ENCODE results near the gene XYLB.

The XYLB gene

DNA sequence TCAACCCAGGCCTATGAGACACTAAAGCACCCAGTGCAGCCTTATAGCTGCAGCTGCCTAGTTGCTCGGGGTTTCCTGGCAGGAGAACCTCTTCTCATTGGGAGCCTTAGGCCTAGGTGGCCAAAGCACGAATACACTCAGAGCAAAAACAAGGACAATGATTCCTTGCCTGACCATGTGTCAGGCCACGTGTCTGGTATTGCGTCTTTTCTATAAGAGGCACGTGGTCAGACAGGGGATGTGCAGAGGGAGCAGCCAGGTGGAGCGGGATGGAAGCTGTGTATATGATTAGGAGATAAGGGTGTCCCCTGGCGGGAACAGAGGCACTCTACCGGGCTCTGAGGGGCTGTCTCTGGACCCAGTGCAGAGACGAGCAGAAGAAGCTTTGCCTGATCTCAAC lies 38.1 kb upstream of the XYLB start:
- TF ChIP-seq, protein P1, sequence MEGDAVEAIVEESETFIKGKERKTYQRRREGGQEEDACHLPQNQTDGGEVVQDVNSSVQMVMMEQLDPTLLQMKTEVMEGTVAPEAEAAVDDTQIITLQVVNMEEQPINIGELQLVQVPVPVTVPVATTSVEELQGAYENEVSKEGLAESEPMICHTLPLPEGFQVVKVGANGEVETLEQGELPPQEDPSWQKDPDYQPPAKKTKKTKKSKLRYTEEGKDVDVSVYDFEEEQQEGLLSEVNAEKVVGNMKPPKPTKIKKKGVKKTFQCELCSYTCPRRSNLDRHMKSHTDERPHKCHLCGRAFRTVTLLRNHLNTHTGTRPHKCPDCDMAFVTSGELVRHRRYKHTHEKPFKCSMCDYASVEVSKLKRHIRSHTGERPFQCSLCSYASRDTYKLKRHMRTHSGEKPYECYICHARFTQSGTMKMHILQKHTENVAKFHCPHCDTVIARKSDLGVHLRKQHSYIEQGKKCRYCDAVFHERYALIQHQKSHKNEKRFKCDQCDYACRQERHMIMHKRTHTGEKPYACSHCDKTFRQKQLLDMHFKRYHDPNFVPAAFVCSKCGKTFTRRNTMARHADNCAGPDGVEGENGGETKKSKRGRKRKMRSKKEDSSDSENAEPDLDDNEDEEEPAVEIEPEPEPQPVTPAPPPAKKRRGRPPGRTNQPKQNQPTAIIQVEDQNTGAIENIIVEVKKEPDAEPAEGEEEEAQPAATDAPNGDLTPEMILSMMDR (IDR thresholded peaks at IDR 0.05; ENCODE audit: insufficient read depth, low read length, poor library complexity, severe bottlenecking): no peak
- Histone ChIP-seq H3K36me3 (ENCODE audit: control insufficient read depth, insufficient read depth, low read length) (no peaks in the 10 kb centered on the region), H3K27me3 (replicated peaks; ENCODE audit: control insufficient read depth, insufficient read depth, low read length) (peaks cover 1% of the 10 kb centered on the region; the same call in 1 of the 2 replicates), H3K4me3 (replicated peaks; ENCODE audit: low read depth, low read length) (no peak overlapping the region)
- DNase-seq (ENCODE audit: extremely low read depth, insufficient read length): no peak

DNA sequence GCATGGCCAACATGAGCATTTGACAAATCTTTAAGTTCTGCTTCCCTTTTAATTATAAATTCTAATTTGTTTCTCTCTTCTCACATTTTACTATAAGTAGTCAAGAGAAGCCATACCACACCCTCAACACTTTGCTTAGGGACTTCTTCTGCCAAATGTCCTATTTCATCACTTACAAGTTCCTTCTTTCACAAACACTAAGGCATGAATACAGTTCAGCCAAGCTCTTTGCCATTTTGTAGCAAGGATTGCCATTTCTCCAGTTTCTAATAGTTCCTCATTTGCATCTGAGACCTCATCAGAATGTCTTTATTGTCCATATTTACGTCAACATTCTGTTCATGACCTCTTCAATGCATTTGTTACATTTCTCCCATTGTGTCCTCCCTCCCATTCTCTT lies 35.1 kb upstream of the XYLB start:
- TF ChIP-seq, protein P1 (IDR thresholded peaks at IDR 0.05; ENCODE audit: insufficient read depth, low read length, poor library complexity, severe bottlenecking): no peak
- no peaks in the 10 kb centered on the region for H3K36me3 ChIP-seq (ENCODE audit: control insufficient read depth, insufficient read depth, low read length)
- no peak overlapping the region for H3K4me3 ChIP-seq (replicated peaks; ENCODE audit: low read depth, low read length)
- no peak for DNase-seq (ENCODE audit: extremely low read depth, insufficient read length)
- peaks cover 1% of the 10 kb centered on the region; the same call in 1 of the 2 replicates for H3K27me3 ChIP-seq (replicated peaks; ENCODE audit: control insufficient read depth, insufficient read depth, low read length)

DNA sequence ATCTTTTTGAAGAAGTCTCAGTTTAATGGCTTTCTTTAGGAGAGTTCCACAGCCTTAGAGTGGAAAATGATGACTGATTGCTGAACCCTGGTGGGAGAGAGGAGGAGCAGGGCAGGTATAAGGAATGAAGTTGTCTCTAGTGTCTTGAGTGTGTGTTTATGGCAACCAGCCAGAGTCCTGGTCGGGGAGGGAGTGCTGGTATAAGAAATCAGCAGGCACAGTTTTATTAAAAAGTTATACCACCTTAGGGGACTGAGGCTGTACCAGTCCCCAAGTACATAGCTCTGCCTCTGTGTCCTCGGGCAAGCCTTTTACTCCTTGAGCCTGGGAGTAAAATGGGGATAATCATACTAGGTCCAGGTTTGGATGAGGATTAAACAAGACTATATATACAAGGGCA lies 34.6 kb upstream of the XYLB start:
- H3K36me3 ChIP-seq (ENCODE audit: control insufficient read depth, insufficient read depth, low read length): no peaks in the 10 kb centered on the region
- H3K4me3 ChIP-seq (replicated peaks; ENCODE audit: low read depth, low read length): no peak overlapping the region
- peaks cover 1% of the 10 kb centered on the region; the same call in 1 of the 2 replicates for H3K27me3 ChIP-seq (replicated peaks; ENCODE audit: control insufficient read depth, insufficient read depth, low read length)
- DNase-seq (ENCODE audit: extremely low read depth, insufficient read length): no peak
- TF ChIP-seq, protein P1 (IDR thresholded peaks at IDR 0.05; ENCODE audit: insufficient read depth, low read length, poor library complexity, severe bottlenecking): no peak

DNA sequence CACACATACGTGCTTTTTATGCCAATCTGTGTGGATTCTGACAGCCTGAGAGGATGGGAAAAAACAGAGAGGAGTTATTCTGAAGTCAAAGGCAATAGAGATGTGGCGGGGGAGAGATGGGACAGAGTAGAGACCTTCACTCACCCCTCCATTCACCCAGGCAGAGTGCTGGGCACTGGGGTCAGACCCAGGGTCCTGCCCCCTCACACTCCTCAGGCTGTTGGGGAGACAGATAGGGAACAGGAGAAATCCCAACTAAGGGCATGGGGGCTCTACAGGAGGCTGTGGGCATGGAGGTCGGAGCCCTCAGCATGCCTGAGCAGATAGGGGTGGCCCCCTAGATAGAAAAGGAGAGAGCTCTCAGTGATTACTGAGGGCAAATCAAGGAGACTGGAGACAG lies 34.2 kb upstream of the XYLB start:
- Histone ChIP-seq H3K27me3 (replicated peaks; ENCODE audit: control insufficient read depth, insufficient read depth, low read length) (peaks cover 1% of the 10 kb centered on the region; the same call in 1 of the 2 replicates), H3K4me3 (replicated peaks; ENCODE audit: low read depth, low read length) (no peak overlapping the region), H3K36me3 (ENCODE audit: control insufficient read depth, insufficient read depth, low read length) (no peaks in the 10 kb centered on the region)
- no peak for DNase-seq (ENCODE audit: extremely low read depth, insufficient read length)
- TF ChIP-seq, protein P1 (IDR thresholded peaks at IDR 0.05; ENCODE audit: insufficient read depth, low read length, poor library complexity, severe bottlenecking): no peak

DNA sequence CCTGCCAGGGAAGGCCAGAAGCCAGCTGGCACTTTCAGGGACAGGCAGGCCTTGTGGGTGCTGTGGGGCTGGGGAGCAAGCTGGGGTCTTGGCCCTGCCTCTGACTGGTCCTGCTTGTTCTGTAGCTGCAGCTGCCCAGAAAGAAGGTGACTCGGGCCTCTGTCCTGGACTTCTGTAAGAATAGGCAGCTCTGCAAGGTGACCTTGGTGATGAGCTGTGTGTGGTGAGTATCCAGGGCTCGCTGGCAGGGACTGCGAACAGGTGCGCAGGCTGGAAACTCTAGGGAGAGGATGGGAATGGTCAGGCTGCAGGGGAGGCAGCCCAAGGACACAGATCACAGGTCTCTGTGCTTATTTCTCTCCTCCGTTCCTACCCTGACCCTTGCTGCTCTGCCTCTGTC lies 33.3 kb upstream of the XYLB start:
- no peak for DNase-seq (ENCODE audit: extremely low read depth, insufficient read length)
- TF ChIP-seq, protein P1 (IDR thresholded peaks at IDR 0.05; ENCODE audit: insufficient read depth, low read length, poor library complexity, severe bottlenecking): no peak

DNA sequence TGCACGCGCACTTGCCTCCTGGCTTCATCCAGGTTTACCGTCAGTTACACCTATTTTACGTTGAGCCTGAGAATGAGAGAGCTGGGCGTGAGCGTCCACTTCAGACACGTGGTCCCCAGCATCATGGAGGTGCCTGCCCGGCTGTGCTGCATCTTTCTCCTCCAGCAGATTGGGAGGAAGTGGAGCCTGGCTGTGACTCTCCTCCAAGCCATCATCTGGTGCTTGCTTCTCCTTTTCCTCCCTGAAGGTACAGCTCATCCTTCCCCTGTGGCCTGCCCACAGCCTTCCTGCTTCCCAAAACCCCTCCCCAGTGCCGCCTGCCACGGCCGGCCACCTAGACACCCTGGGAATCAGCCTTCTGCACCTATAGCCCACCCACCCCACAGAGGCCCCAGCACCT lies 32.9 kb upstream of the XYLB start:
- TF ChIP-seq, protein P1 (IDR thresholded peaks at IDR 0.05; ENCODE audit: insufficient read depth, low read length, poor library complexity, severe bottlenecking): no peak
- no peaks in the 10 kb centered on the region; the same call in none of the 2 replicates for H3K27me3 ChIP-seq (replicated peaks; ENCODE audit: control insufficient read depth, insufficient read depth, low read length)
- no peak overlapping the region for H3K4me3 ChIP-seq (replicated peaks; ENCODE audit: low read depth, low read length)
- DNase-seq (ENCODE audit: extremely low read depth, insufficient read length): no peak
- H3K36me3 ChIP-seq (ENCODE audit: control insufficient read depth, insufficient read depth, low read length): no peaks in the 10 kb centered on the region

More for the DNA sequence above, 33.3 kb upstream of the XYLB start:
- H3K4me3 ChIP-seq (replicated peaks; ENCODE audit: low read depth, low read length): no peak overlapping the region
- H3K27me3 ChIP-seq (replicated peaks; ENCODE audit: control insufficient read depth, insufficient read depth, low read length): no peaks in the 10 kb centered on the region; the same call in 1 of the 2 replicates
- no peaks in the 10 kb centered on the region for H3K36me3 ChIP-seq (ENCODE audit: control insufficient read depth, insufficient read depth, low read length)
